ENCODE data around the gene PCDHA1.

PCDHA1 gene

DNA sequence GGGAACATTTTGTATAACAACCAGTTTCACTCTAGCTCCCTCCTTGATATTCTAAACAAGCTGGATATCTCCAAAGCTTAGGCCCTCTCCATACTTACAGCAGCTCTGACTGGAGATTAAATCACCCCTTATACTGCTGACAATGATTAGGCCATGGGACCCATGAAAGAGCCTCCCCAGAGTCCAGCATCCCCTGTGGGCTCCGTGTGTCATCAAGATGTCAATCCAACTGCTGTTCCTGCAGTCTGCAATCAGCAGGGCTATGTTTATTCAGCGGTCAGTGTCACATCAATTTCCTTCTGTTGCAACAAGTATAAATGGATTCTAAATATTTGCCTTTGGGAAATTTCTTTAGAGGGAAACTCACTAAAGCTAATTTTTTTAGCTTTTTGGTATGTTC lies 206.9 kb downstream of the PCDHA1 start (continued):
- TF ChIP-seq ZNF558 (tag by site-specific recombination; IDR thresholded peaks at IDR 0.05): no peak

DNA sequence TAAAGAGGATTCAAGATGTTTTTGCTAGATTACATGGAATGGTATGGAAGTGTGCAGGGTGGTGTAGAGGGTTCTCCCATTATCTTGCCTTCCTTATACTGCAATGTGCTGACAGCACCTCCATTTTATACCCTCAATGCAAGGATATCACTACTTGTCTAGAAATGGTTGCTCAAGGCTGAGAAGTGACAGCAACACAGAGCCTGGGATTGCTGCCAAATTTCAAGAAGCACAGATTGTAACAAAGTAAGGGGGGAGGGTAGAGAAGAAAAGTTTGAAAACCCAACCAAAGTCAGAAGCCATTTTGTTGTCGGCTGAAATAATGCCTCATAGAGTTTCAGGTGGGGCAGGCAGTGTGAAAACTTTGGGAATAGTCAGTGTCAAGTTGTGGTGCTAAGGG lies 210.1 kb downstream of the PCDHA1 start:
- H3K27ac ChIP-seq (ENCODE audit: extremely low read depth, low read depth, low read length): no peak overlapping the region
- TF ChIP-seq ZNF585B (tag by site-specific recombination; IDR thresholded peaks at IDR 0.05) (no peak), ZNF37A (tag by site-specific recombination; IDR thresholded peaks at IDR 0.05) (no peak), ZNF677 (tag by site-specific recombination; IDR thresholded peaks at IDR 0.05) (no peak), ZNF670 (tag by site-specific recombination; IDR thresholded peaks at IDR 0.05; ENCODE audit: low read depth) (no peak), ZFP69B (tag by site-specific recombination; IDR thresholded peaks at IDR 0.05) (no peak), ZNF555 (tag by site-specific recombination; conservative IDR thresholded peaks at IDR 0.05) (no peak), BCL11A (tag by site-specific recombination; IDR thresholded peaks at IDR 0.05; ENCODE audit: low read depth) (no peak), ZSCAN23 (tag by site-specific recombination; IDR thresholded peaks at IDR 0.05) (no peak), ZNF214 (tag by site-specific recombination; IDR thresholded peaks at IDR 0.05; ENCODE audit: borderline replicate concordance) (no peak), ZNF660 (tag by site-specific recombination; IDR thresholded peaks at IDR 0.05) (no peak), ZNF596 (tag by site-specific recombination; IDR thresholded peaks at IDR 0.05) (no peak), ZNF776 (tag by site-specific recombination; IDR thresholded peaks at IDR 0.05; ENCODE audit: borderline replicate concordance) (no peak), ZSCAN16 (tag by site-specific recombination; IDR thresholded peaks at IDR 0.05) (no peak), KLF10 (tag by site-specific recombination; IDR thresholded peaks at IDR 0.05) (no peak), ZNF837 (tag by site-specific recombination; IDR thresholded peaks at IDR 0.05) (no peak)
- TF ChIP-seq, protein P1, sequence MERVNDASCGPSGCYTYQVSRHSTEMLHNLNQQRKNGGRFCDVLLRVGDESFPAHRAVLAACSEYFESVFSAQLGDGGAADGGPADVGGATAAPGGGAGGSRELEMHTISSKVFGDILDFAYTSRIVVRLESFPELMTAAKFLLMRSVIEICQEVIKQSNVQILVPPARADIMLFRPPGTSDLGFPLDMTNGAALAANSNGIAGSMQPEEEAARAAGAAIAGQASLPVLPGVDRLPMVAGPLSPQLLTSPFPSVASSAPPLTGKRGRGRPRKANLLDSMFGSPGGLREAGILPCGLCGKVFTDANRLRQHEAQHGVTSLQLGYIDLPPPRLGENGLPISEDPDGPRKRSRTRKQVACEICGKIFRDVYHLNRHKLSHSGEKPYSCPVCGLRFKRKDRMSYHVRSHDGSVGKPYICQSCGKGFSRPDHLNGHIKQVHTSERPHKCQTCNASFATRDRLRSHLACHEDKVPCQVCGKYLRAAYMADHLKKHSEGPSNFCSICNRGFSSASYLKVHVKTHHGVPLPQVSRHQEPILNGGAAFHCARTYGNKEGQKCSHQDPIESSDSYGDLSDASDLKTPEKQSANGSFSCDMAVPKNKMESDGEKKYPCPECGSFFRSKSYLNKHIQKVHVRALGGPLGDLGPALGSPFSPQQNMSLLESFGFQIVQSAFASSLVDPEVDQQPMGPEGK (tag by site-specific recombination; IDR thresholded peaks at IDR 0.05): no peak
- TF ChIP-seq, protein P2, sequence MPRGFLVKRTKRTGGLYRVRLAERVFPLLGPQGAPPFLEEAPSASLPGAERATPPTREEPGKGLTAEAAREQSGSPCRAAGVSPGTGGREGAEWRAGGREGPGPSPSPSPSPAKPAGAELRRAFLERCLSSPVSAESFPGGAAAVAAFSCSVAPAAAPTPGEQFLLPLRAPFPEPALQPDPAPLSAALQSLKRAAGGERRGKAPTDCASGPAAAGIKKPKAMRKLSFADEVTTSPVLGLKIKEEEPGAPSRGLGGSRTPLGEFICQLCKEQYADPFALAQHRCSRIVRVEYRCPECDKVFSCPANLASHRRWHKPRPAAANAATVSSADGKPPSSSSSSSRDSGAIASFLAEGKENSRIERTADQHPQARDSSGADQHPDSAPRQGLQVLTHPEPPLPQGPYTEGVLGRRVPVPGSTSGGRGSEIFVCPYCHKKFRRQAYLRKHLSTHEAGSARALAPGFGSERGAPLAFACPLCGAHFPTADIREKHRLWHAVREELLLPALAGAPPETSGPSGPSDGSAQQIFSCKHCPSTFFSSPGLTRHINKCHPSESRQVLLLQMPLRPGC (tag by site-specific recombination; IDR thresholded peaks at IDR 0.05): no peak
- H3K36me3 ChIP-seq (ENCODE audit: control insufficient read depth in 2 of 2, insufficient read depth in 1 of 2, low read length in 2 of 2): no peaks in the 10 kb centered on the region
- H3K9me3 ChIP-seq (ENCODE audit: control insufficient read depth, insufficient read depth, low read depth, low read length): no peaks in the 10 kb centered on the region
- ChIA-PET POLR2A (no interaction called here), CTCF (no interaction called here)
- H3K4me1 ChIP-seq (ENCODE audit: control insufficient read depth, insufficient read depth, low read length): no peaks in the 10 kb centered on the region
- H3K4me3 ChIP-seq (ENCODE audit: low read depth, low read length): no peak overlapping the region

DNA sequence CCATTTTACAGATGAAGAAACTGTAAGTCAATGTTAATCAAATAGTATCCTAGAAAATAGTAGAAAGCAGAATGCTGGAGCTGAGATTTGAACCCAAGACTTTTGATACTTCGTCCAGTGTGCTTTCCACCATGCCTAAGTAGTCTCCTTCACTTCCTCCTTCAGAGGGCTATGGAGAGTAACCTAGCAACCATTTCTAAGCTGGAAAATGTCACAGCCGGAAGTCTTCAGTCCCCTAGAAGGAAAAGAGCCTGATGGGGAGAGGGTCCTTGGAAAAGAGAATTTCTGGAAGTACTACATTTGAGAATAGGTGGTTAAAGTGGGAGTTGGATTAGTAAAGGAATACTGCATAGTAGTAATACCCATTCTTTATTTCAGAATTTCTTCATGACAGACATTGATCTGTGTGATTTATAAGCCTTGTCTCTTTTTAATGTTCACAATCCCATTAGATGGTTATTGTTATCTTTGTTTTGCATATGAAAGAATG lies 213.0 kb downstream of the PCDHA1 start:
- H3K4me1 ChIP-seq (ENCODE audit: control insufficient read depth, insufficient read depth, low read length): peaks cover 15% of the 10 kb centered on the region
- no peaks in the 10 kb centered on the region for H3K9me3 ChIP-seq (ENCODE audit: control insufficient read depth, insufficient read depth, low read depth, low read length)
- CTCF ChIA-PET: interaction anchor here (0.6 kb wide), 1 partner anchor 161 kb away, joined by 3 read pairs; no protein-coding TSS in a partner anchor
- POLR2A ChIA-PET: no interaction called here
- H3K27ac ChIP-seq (ENCODE audit: extremely low read depth, low read depth, low read length): no peak overlapping the region
- TF ChIP-seq OSR2 (tag by site-specific recombination; IDR thresholded peaks at IDR 0.05) (no peak), KLF16 (tag by site-specific recombination; IDR thresholded peaks at IDR 0.05) (no peak), ZNF701 (tag by site-specific recombination; IDR thresholded peaks at IDR 0.05) (no peak), HOXD13 (CRISPR knock-in tag; IDR thresholded peaks at IDR 0.05; ENCODE audit: borderline replicate concordance) (no peak)
- no peaks in the 10 kb centered on the region for H3K36me3 ChIP-seq (ENCODE audit: control insufficient read depth in 2 of 2, insufficient read depth in 1 of 2, low read length in 2 of 2)
- H3K4me3 ChIP-seq (ENCODE audit: low read depth, low read length): no peak overlapping the region
